BLaER1 (cell line): ENCODE results near the gene MPP2.
"Not testable (repeated sequence)": the region's sequence is repeated elsewhere in the genome, so short reads cannot be mapped to it uniquely, and the experiment has no call there.

Source experiments
- H3K27ac ChIP-seq: shearing (Covaris generic); formaldehyde crosslinking; 2 replicates; pipeline ENCODE4 v1.8.1; 2022
- H3K27me3 ChIP-seq: shearing (Covaris generic); formaldehyde crosslinking; 2 replicates; pipeline ENCODE4 v1.8.1; 2022
- H3K36me3 ChIP-seq: shearing (Covaris generic); formaldehyde crosslinking; 2 replicates; pipeline ENCODE4 v1.8.1; 2022
- H3K4me1 ChIP-seq: shearing (Covaris generic); formaldehyde crosslinking; 2 replicates; pipeline ENCODE4 v1.8.1; 2022
- H3K4me2 ChIP-seq: shearing (Covaris generic); formaldehyde crosslinking; 2 replicates; pipeline ENCODE4 v1.8.1; 2022
- H3K4me3 ChIP-seq: shearing (Covaris generic); formaldehyde crosslinking; 2 replicates; pipeline ENCODE4 v1.8.1; 2022
- H3K9ac ChIP-seq: shearing (Covaris generic); formaldehyde crosslinking; 2 replicates; pipeline ENCODE4 v1.8.1; 2022
- H3K9me3 ChIP-seq: shearing (Covaris generic); formaldehyde crosslinking; 2 replicates; pipeline ENCODE4 v1.8.1; 2022
- H4K20me1 ChIP-seq: shearing (Covaris generic); formaldehyde crosslinking; 2 replicates; pipeline ENCODE4 v1.8.1; 2022
- Cebpa-rat ChIP-seq: shearing (Covaris generic); IDR thresholded peaks from 2 replicates; pipeline ENCODE4 v1.8.1; 2022

Gene MPP2

DNA sequence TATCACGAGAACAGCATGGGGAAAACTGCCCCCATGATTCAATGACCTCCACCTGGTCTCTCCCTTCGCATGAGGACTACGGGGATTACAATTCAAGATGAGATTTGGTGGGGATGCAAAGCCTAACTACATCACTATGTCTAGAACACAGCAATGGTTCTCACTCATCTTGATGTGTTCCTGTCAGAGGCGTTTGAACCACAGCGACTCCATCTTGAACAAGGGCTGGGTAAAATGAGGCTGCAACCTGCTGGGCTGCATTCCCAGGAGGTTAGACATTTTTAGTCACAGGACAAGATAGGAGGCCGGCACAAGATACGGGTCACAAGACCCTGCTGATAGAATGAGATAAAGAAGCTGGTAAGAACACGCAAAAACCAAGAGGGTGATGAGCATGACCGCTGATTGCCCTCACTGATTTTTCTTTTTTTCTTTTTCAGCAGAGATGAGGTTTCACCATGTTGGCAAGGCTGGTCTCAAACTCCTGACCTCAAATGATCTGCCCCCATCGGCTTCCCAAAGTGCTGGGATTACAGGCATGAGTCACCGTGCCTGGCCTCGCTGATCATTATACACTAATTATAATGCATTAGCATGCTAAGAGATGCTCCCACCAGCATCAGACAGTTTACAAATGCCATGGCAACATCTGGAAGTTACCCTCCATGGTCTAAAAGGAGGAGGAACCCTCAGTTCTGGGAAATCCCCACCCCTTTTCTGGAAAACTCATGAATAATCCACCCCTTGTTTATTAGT, 37.9 kb upstream of the MPP2 start:
- no peak overlapping the region for H3K27ac ChIP-seq
- no peaks in the 10 kb centered on the region for H4K20me1 ChIP-seq
- H3K4me1 ChIP-seq, result peaks cover 43% of the 10 kb centered on the region
- H3K27me3 ChIP-seq, result no peaks in the 10 kb centered on the region
- H3K4me3 ChIP-seq, result no peak overlapping the region
- no peaks in the 10 kb centered on the region for H3K36me3 ChIP-seq
- H3K4me2 ChIP-seq, result no peak overlapping the region
- TF ChIP-seq Cebpa-rat, result no peak
- no peaks in the 10 kb centered on the region for H3K9me3 ChIP-seq
- H3K9ac ChIP-seq, result no peak overlapping the region

DNA sequence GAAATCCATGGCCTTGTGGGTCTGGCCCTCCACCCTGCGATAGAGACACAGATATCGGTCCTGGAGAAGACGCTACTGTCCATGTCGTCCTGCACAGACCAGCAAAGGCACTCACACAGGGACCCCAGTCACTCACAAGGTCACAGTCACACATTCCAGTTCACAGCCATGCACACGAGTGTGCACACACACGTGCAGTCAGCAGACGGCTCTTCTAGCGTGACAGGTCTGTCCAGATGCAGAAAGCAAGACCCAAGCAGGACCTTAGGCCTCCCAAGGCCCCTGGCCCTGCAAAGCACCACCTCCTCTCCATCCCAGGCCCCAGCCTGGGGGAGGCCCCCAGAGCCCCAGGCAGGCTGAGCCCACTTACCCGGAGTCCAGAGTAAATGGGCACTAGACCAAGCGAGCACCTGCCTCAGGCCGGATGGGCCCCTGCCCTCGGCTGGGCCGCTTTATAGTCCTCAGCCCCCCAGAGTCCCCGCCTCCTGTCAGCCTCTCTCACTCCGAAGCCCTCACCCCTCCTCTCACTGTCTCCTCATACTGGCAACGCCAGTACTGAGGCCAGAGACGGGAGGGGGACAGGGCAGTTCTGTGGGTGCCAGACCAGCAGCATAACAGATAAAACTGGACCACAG, 34.8 kb upstream of the MPP2 start, which contains the start of gene PPY:
PPY (minus strand) TSS at position 426 of the 635 bp plus-strand sequence. CDS start 822 bp downstream, outside the sequence.
- Histone ChIP-seq H3K4me3 (no peak within 1 kb of the TSS), H3K4me2 (no peak within 1 kb of the TSS), H3K4me1 (peaks cover 56% of the 10 kb centered on the region), H3K36me3 (no peaks in the 10 kb centered on the region), H3K27me3 (no peaks in the 10 kb centered on the region), H3K9ac (no peak within 1 kb of the TSS), H4K20me1 (no peaks in the 10 kb centered on the region), H3K27ac (no peak within 1 kb of the TSS), H3K9me3 (no peaks in the 10 kb centered on the region)
- TF ChIP-seq Cebpa-rat, result no peak

DNA sequence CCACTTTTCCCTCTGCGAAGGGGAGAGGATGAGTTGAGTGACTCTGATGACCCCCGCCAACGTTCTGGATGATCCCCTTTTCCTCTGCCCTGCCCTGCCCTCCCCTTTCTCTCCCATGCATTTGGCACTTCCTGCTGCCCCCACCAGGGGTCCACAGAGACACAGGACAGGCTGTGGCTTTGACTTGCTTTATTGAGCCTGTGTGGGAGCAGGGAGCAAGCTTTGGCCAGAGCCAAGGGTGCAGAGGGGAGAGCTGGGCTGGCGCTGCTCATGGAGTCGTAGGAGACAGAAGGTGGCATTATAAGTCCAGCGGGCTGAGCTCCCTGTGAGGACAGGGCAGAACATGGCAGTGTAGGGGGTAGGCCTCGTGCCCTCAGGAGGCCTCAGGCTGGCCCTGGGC, 33.3 kb upstream of the MPP2 start:
- Histone ChIP-seq H3K9me3 (no peaks in the 10 kb centered on the region), H4K20me1 (no peaks in the 10 kb centered on the region), H3K9ac (no peak overlapping the region), H3K27ac (peak overlapping the region; percentile 59; the same call in 1 of the 2 replicates), H3K4me3 (no peak overlapping the region), H3K4me2 (peak overlapping the region; percentile 88; the same call in 1 of the 2 replicates), H3K4me1 (peaks cover 41% of the 10 kb centered on the region), H3K36me3 (no peaks in the 10 kb centered on the region), H3K27me3 (no peaks in the 10 kb centered on the region)
- no peak for TF ChIP-seq Cebpa-rat

DNA sequence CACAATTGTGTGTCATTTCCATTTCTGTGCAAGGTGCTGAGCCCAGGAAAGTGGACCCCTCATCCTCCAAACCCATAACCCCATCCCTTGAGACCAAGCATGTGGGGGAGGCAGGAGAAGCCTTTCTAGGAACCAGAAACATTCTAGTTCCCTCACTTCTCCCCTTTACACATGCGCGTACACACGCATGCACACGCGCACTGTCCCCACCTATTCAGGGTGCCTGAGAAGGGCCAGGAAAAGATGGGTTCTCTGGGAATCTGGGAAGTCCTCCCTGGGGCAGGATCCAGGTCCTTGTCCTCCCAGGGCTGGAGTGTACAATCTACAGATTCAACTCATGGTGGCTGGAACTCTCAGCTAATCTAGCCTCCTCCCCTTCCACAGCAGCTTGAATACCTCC, 32.5 kb upstream of the MPP2 start:
- Histone ChIP-seq H3K4me1 (peaks cover 34% of the 10 kb centered on the region), H3K27ac (no peak overlapping the region), H3K4me2 (peak overlapping the region; percentile 88), H4K20me1 (no peaks in the 10 kb centered on the region), H3K9me3 (no peaks in the 10 kb centered on the region), H3K9ac (no peak overlapping the region), H3K27me3 (no peaks in the 10 kb centered on the region), H3K4me3 (no peak overlapping the region), H3K36me3 (no peaks in the 10 kb centered on the region)
- no peak for TF ChIP-seq Cebpa-rat

DNA sequence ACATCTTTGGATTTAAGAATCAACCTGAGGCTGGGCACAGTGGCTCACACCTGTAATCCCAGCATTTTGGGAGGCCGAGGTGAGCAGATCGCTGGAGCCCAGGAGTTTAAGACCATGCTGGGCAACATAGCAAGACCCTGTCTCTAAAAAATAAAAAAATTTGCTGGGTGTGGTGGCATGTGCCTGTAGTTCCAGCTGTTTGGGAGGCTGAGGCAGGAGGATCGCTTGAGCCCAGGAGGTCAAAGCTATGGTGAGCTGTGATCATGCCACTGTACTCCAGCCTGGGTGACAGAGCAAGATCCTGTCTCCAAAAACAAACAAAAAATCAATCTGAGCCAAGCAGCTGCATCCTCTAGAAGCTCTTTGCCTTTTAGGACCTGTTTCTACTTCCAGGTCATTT, 32.1 kb upstream of the MPP2 start:
- not testable (repeated sequence) for H3K9ac ChIP-seq, H3K27ac ChIP-seq, H3K9me3 ChIP-seq, H3K27me3 ChIP-seq, H4K20me1 ChIP-seq, H3K36me3 ChIP-seq
- peak overlapping the region; percentile 64; the same call in 1 of the 2 replicates for H3K4me3 ChIP-seq
- H3K4me2 ChIP-seq, result peak overlapping the region; percentile 88
- H3K4me1 ChIP-seq, result peaks cover 34% of the 10 kb centered on the region

DNA sequence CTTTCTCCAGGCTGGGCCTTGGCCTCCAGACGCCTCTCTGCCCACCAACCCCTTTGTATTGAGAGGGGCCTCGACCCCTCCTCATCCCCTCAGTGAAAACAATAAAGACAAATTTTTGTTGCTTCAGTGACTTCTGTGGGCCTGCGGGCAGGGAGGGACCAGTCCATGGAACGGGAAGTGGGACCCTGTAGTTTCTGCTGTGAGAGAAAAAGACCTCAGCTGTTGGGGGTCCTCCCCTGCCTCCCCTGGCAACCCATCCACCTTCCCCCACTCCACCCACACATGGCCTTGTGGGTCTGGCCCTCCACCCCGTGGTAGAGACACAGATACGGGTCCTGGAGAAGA, 31.5 kb upstream of the MPP2 start:
- peak overlapping the region; percentile 61; the same call in 1 of the 2 replicates for H3K9ac ChIP-seq
- peak overlapping the region; percentile 64 for H3K4me3 ChIP-seq
- TF ChIP-seq Cebpa-rat, result no peak
- peaks cover 34% of the 10 kb centered on the region for H3K4me1 ChIP-seq
- no peaks in the 10 kb centered on the region for H4K20me1 ChIP-seq
- no peaks in the 10 kb centered on the region for H3K9me3 ChIP-seq
- peak overlapping the region; percentile 88 for H3K4me2 ChIP-seq
- no peaks in the 10 kb centered on the region for H3K36me3 ChIP-seq
- peak overlapping the region; percentile 69 for H3K27ac ChIP-seq
- H3K27me3 ChIP-seq, result no peaks in the 10 kb centered on the region

DNA sequence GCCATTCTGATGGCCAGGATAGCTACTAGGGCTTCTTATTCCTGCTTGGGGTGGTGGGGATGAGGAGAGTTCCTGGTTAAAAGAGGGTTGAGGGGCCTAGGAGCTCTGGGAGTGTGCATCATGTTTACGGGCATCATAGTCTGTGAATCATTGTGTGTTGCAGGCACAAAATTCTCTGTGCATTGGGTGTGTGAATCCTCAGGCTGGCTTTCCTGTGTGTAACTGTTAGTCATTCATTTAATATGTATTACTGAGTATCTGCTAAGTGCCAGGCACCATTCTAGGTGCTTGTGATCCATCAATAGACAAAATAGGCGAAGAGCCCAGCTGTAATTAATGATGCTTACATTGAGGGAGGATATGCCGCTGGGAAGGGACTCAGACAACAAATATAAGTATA, 29.1 kb upstream of the MPP2 start:
- Histone ChIP-seq H3K4me2 (no peak overlapping the region), H4K20me1 (no peaks in the 10 kb centered on the region), H3K27me3 (no peaks in the 10 kb centered on the region), H3K4me1 (peaks cover 34% of the 10 kb centered on the region), H3K36me3 (no peaks in the 10 kb centered on the region), H3K9ac (no peak overlapping the region), H3K9me3 (no peaks in the 10 kb centered on the region), H3K27ac (no peak overlapping the region), H3K4me3 (no peak overlapping the region)
- TF ChIP-seq Cebpa-rat, result no peak

DNA sequence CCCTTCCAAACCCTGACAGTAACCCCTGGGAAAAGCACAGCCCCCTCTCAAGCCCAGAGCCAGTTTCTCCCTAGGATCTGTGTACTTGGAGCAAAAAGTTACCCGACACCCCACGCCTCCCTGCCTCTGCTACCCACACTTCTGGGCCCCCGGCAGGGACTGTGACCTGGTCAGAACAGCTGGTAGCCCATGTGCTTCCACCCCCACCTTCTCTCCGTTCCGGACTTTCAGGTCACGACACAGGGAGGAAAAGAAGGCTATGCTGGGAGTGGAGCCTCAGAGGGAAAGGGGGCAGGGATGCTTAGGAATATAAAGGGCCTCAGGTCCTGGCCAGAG, 28.6 kb upstream of the MPP2 start:
- Histone ChIP-seq H3K4me2 (no peak overlapping the region), H3K9ac (no peak overlapping the region), H3K9me3 (no peaks in the 10 kb centered on the region), H4K20me1 (no peaks in the 10 kb centered on the region), H3K4me3 (no peak overlapping the region), H3K36me3 (no peaks in the 10 kb centered on the region), H3K27ac (no peak overlapping the region), H3K27me3 (no peaks in the 10 kb centered on the region), H3K4me1 (peaks cover 32% of the 10 kb centered on the region)
- no peak for TF ChIP-seq Cebpa-rat

DNA sequence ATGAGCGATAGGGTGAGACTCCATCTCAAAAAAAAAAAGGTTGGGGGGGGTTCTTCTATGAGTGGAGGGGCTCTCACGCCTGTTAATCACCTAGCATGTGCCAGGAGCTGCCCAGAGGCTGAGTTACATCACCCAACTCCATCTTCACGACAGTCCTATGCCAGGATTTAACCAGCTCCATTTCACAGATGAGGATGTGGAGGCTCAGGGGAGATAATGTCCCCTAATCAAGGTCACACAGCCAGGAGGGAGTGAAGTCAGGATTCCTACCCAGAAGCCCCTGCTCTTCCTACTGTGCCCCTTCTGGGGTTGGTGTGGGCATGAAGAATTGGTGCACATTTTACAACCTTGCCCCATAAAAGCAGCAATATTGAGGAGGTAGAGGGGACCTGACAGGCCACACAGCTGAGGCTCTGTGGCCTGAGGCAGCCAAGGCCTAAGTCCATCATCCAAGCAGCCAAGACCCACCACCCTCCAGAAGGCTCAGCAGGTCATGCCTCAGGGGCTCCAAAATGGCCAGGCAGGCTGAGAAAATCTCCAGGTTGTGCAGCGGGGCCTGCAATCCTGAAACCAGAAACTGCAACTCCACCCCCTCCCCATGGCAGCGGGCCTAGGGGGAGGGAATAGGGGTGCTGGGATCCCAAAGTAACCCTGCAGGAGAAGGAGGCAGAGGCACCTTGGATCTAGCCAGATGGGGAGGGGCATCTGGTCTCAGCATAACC, 28.0 kb upstream of the MPP2 start:
- Histone ChIP-seq H3K27ac (no peak overlapping the region), H4K20me1 (no peaks in the 10 kb centered on the region), H3K9ac (no peak overlapping the region), H3K9me3 (no peaks in the 10 kb centered on the region), H3K4me3 (no peak overlapping the region), H3K4me2 (no peak overlapping the region), H3K36me3 (no peaks in the 10 kb centered on the region), H3K27me3 (no peaks in the 10 kb centered on the region), H3K4me1 (peaks cover 27% of the 10 kb centered on the region)
- no peak for TF ChIP-seq Cebpa-rat

DNA sequence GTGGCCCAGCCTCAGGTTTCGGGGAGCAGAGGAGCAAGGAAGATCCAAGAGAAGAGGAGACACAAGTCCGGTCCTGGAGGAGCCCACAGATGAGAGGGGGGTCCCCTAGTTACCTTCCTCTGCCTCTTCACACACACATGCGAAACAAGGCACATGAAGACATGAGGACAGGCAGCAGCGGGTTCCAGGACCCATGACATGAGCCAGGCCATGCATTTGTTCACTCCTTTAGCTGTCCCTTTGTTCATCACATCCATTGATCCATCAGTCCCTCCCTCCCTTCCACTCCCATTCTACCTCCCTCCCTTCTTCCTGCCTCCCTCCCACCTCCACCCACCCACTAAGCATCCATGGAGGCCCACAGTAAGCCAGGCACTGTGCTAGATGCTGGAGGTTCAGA, 25.6 kb upstream of the MPP2 start:
- Histone ChIP-seq H3K27ac (no peak overlapping the region), H4K20me1 (no peaks in the 10 kb centered on the region), H3K4me2 (no peak overlapping the region), H3K9me3 (no peaks in the 10 kb centered on the region), H3K4me3 (no peak overlapping the region), H3K9ac (no peak overlapping the region), H3K36me3 (no peaks in the 10 kb centered on the region), H3K27me3 (peaks cover 23% of the 10 kb centered on the region), H3K4me1 (peaks cover 4% of the 10 kb centered on the region)
- TF ChIP-seq Cebpa-rat, result no peak
